Heart left ventricle (tissue), 13 donors: ENCODE measurements around the gene TMC6.

Source experiments
- POLR2A ChIP-seq, 2 donors: fragments of 450-650 bp; IDR thresholded peaks; one replicate each; pipeline ENCODE4 v1.6.1; 2017; ENCODE audit warnings: antibody characterized with exemption in 2 of 2, mild to moderate bottlenecking in 2 of 2, moderate library complexity in 2 of 2
- TF ChIP-seq, protein P1 (sequence below), 12 donors: fragments of 200-600 bp; sonication (generic) in 4 of 12; IDR thresholded peaks; one replicate each; pipeline versions ENCODE4 v1.5.0 to v1.8.0; 2018 to 2022; ENCODE audit warnings: antibody characterized with exemption in 12 of 12, mild to moderate bottlenecking in 5 of 12
- donor health status: ischemic (EF 13 %, LVEDD 7.1; RV severe dilation, severe dysfunction).
- donor health status: DM: no; HTN: yes; CAD: no.
- donor health status: DM: no; HTN: no; CAD: no.
- donor health status: ischemic (EF 25% LVEDD 6.9; RV normal size, moderate dysfunction).
- donor health status: ischemic (EF 25% LVEDD 5.7; RV mildly dilated, moderate dysfunction).
- donor health status: ischemic (EF 35%, LVEDD 5.7; RV mildly dilated, moderate dysfunction).
- donor health status: nonischemic (EF 11% LVEDD 7.7; RV severe dilation, severe dysfunction).
- donor health status: DM: yes; HTN: yes; CAD: no.
- donor health status: PGD.
- donor health status: ischemic (EF 29% LVEDD 5.4; RV normal size, mild dysfunction).
- donor health status: nonischemic (EF 23%, LVEDD 6.1; RV moderate dilation, normal function).

DNA sequence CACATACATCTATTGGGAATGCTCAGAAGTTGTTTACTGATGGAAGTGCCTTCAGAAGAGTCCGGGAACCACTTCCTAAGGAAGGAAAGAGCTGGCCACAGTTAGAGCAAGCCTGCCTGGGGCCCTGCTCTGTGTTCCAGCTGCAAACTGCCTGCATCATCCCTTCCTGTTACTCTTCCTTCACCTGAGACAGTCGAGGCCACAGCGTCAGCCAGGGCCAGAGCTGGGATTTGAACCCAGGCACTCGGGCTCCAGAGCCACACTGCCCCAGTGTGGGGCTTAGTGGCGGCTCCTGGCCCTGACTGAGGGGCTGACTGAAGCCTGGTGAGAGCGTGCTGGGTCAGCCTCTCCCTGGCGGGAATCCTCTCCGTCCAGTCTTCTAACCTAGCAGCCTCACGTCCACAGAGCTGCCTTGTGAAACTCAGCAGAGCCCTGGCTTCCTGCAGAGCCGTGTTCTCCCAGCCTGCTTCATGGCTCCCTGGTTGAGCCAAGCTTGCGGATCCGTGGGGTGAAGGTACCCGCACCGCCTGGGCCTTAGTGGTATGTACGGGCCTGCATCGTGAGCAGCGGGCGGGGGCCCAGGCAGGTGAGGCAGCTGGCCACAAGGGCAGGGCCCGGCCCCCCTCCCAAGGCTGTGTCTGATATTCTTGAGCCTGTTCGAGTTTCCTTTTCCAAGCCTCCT is 13.0 kb upstream of the TMC6 start:
- TF ChIP-seq, protein P1, sequence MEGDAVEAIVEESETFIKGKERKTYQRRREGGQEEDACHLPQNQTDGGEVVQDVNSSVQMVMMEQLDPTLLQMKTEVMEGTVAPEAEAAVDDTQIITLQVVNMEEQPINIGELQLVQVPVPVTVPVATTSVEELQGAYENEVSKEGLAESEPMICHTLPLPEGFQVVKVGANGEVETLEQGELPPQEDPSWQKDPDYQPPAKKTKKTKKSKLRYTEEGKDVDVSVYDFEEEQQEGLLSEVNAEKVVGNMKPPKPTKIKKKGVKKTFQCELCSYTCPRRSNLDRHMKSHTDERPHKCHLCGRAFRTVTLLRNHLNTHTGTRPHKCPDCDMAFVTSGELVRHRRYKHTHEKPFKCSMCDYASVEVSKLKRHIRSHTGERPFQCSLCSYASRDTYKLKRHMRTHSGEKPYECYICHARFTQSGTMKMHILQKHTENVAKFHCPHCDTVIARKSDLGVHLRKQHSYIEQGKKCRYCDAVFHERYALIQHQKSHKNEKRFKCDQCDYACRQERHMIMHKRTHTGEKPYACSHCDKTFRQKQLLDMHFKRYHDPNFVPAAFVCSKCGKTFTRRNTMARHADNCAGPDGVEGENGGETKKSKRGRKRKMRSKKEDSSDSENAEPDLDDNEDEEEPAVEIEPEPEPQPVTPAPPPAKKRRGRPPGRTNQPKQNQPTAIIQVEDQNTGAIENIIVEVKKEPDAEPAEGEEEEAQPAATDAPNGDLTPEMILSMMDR (IDR thresholded peaks at IDR 0.05): no peak
- no peak for TF ChIP-seq POLR2A (IDR thresholded peaks at IDR 0.05)
